HG03432 (cell line): ENCODE measurements around the gene CAVIN1.
"Not testable (repeated sequence)": the region's sequence is repeated elsewhere in the genome, so short reads cannot be mapped to it uniquely, and the experiment has no call there.

Source experiments
- ATAC-seq: cut with Tn5 transposase; IDR thresholded peaks from one replicate; pipeline ENCODE4 v1.9.1; 2021; ENCODE audit warnings: mild to moderate bottlenecking, moderate library complexity; ENCODE audit not compliant: unreplicated experiment

The CAVIN1 gene

GRCh38 chr17:42406615-42407288 is 16.3 kb downstream of the CAVIN1 start:
- no peak for ATAC-seq

GRCh38 chr17:42405963-42406495 is 17.0 kb downstream of the CAVIN1 start:
- ATAC-seq, result no peak

- no peak for ATAC-seq
These were observed 18.0 kb downstream of the CAVIN1 start for GRCh38 chr17:42405076-42405475.

- no peak for ATAC-seq
These were observed 18.6 kb downstream of the CAVIN1 start for GRCh38 chr17:42404326-42405055.

GRCh38 chr17:42403150-42403549 is 19.9 kb downstream of the CAVIN1 start:
- ATAC-seq, result no peak

- ATAC-seq, result no peak
These were observed 20.9 kb downstream of the CAVIN1 start for GRCh38 chr17:42402117-42402516.

- not testable (repeated sequence) for ATAC-seq
These were observed 22.1 kb downstream of the CAVIN1 start for GRCh38 chr17:42400844-42401375.

GRCh38 chr17:42399948-42400843 is 22.9 kb downstream of the CAVIN1 start:
- ATAC-seq, result no peak

GRCh38 chr17:42399121-42399520 is 23.9 kb downstream of the CAVIN1 start:
- ATAC-seq, result no peak

- not testable (repeated sequence) for ATAC-seq
These were observed 27.5 kb downstream of the CAVIN1 start for GRCh38 chr17:42395601-42396000.

- ATAC-seq, result no peak
These were observed 28.2 kb downstream of the CAVIN1 start for GRCh38 chr17:42394838-42395237.

- ATAC-seq, result no peak
These were observed 30.2 kb downstream of the CAVIN1 start for GRCh38 chr17:42392692-42393415.

- not testable (repeated sequence) for ATAC-seq
These were observed 31.6 kb downstream of the CAVIN1 start for GRCh38 chr17:42391439-42391838.

GRCh38 chr17:42389899-42390298 is 33.2 kb downstream of the CAVIN1 start:
- no peak for ATAC-seq

- peak; percentile 17 for ATAC-seq
These were observed 34.0 kb downstream of the CAVIN1 start for GRCh38 chr17:42389135-42389417.

- peak; percentile 91 for ATAC-seq
These were observed 34.5 kb downstream of the CAVIN1 start, which contains the start of gene STAT3 for GRCh38 chr17:42388381-42389134. STAT3 (minus strand) TSS chr17:42388442; CDS start chr17:42348516, 39,926 bp downstream.

- peak; percentile 10 for ATAC-seq
These were observed 35.2 kb downstream of the CAVIN1 start for GRCh38 chr17:42387661-42388380.

- ATAC-seq, result no peak
These were observed 36.0 kb downstream of the CAVIN1 start for GRCh38 chr17:42386777-42387657.
